Testis (tissue), 3 donors: ENCODE measurements around the gene PIEZO2. TPM values are rescaled to one million over a fixed set of nuclear protein-coding genes. Genes with fewer than 3 reads are reported as not detected.

Experiments
- DNase-seq: peaks from one replicate; pipeline ENCODE4 v3.0.0-alpha.2; 2019
- H3K27ac ChIP-seq, 2 donors: fragments of 200-600 bp; sonication (generic); one replicate each; pipeline ENCODE4 v1.5.1; 2019
- H3K27me3 ChIP-seq: fragments of 200-600 bp; sonication (generic); one replicate; pipeline ENCODE4 v1.5.1; 2019
- H3K36me3 ChIP-seq: fragments of 200-600 bp; sonication (generic); one replicate; pipeline ENCODE4 v1.5.1; 2017; ENCODE audit warnings: low read depth; ENCODE audit errors: missing control alignments
- H3K4me1 ChIP-seq: fragments of 200-600 bp; sonication (generic); one replicate; pipeline ENCODE4 v1.5.1; 2019
- H3K4me3 ChIP-seq, 2 donors: fragments of 200-600 bp; sonication (generic); one replicate each; pipeline ENCODE4 v1.5.1; 2017 to 2019
- H3K9me3 ChIP-seq: fragments of 200-600 bp; sonication (generic); one replicate; pipeline ENCODE4 v1.5.1; 2017
- POLR2A ChIP-seq: fragments of 450-650 bp; IDR thresholded peaks from one replicate; pipeline ENCODE4 v1.6.1; 2017; ENCODE audit warnings: antibody characterized with exemption, mild to moderate bottlenecking, moderate library complexity
- WGBS, 2 donors: methylation state at CpG; one replicate each; pipeline ENCODE4 v1.1.5; 2018; 5-methylcytosine and 5-hydroxymethylcytosine counted together
- intact Hi-C: fragments of 100-400 bp; cut with DNase I; formaldehyde crosslinking; loops from one replicate; pipeline ENCODE4 v1.15.1; 2023; ENCODE audit warnings: low total_unique reads
- polyA plus RNA-seq: library from polyadenylated mRNA; stranded (reverse); fragments of 350-450 nt; fragmentation: Illumina TruSeq; extraction: RNeasy Lipid Tissue Mini Kit (QIAGEN cat#74804); gene quantifications from one replicate; pipeline ENCODE4 v1.2.3, GENCODE V29; 2014; ENCODE audit warnings: low read depth, low replicate concordance; ENCODE audit not compliant: insufficient read depth
- total RNA-seq, 2 donors: library from RNA; depleted of rRNA; stranded (reverse); fragments of >200 nt; gene quantifications; one replicate each; pipeline ENCODE4 v1.2.3, GENCODE V29; 2016
- TF ChIP-seq, protein P1 (sequence below), 3 experiments: fragments of 450-650 bp in 2 of 3; fragments of 200-600 bp in 1 of 3; sonication (generic) in 1 of 3; IDR thresholded peaks; one replicate each; pipeline ENCODE4 v1.5.1; 2016 to 2019; ENCODE audit warnings: antibody characterized with exemption in 3 of 3, mild to moderate bottlenecking in 2 of 3, moderate library complexity in 1 of 3

The PIEZO2 gene
- total and polyA plus RNA-seq, 3 donors from 2014 or later, result 2.3 to 3.5 (median 3.0) TPM

DNA sequence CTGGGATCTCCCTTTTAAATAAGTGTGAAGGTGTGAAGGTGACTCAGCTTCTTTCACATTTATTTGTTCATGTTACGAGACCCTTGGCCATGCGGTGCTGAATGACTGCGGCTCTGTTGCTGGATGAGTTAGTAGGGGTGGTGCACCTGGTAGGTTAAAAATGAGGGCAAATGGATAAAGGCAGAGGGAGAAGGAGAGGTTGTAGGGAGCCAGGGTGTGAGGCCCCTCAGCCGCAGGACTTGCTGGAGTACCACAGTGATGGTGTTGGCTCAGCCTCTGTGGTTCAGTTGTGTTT, 459.4 kb downstream of the PIEZO2 start:
- DNase-seq, result no peak
- Histone ChIP-seq H3K4me1 (no peaks in the 10 kb centered on the region), H3K27me3 (no peaks in the 10 kb centered on the region), H3K27ac (no peak overlapping the region), H3K36me3 (no peaks in the 10 kb centered on the region), H3K4me3 (no peak overlapping the region), H3K9me3 (no peaks in the 10 kb centered on the region)
- WGBS, 2 donors, result 85 to 96% methylated on average over 4 of the region's 4 CpGs
- intact Hi-C loops, result no loop called here
- no peak for TF ChIP-seq POLR2A
- TF ChIP-seq, protein P1, sequence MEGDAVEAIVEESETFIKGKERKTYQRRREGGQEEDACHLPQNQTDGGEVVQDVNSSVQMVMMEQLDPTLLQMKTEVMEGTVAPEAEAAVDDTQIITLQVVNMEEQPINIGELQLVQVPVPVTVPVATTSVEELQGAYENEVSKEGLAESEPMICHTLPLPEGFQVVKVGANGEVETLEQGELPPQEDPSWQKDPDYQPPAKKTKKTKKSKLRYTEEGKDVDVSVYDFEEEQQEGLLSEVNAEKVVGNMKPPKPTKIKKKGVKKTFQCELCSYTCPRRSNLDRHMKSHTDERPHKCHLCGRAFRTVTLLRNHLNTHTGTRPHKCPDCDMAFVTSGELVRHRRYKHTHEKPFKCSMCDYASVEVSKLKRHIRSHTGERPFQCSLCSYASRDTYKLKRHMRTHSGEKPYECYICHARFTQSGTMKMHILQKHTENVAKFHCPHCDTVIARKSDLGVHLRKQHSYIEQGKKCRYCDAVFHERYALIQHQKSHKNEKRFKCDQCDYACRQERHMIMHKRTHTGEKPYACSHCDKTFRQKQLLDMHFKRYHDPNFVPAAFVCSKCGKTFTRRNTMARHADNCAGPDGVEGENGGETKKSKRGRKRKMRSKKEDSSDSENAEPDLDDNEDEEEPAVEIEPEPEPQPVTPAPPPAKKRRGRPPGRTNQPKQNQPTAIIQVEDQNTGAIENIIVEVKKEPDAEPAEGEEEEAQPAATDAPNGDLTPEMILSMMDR (IDR thresholded peaks at IDR 0.05), result no peak

DNA sequence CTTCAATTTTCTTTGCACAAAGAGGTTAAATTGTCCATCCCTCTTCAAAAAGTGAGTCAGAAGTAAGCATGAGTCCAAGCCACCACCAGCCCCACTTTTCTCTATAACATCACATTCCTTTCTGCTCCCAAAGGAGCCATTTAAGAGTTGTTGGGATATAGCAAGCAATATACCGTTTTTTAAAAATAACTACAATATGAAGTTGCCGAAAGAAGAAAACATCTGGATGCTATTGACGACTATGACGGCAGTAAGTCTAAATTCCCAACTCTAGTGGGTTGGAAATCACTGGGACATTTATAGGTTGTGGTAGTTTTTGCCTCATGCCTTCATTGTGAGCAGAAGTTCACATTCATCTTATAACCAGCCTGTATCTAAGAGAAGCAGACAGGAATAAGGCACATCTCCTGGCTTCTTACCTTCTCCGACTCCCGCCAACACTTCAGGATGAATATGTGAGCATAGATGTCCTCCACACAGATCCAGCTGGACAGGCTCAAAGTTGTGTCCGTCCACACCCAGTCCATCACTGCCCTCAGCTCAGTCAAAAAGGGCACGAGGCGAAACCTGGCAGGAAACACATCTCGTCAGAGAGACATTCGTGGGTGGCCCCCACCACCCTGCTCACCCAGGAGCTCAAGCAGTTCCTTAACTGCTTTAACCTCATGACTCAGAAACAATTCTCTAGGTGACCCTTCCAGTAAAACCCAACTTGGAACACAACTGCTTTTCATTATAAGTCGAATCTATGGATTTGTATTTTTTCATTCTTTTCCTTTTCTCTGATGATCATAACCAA, 459.9 kb downstream of the PIEZO2 start:
- Histone ChIP-seq H3K4me1 (no peaks in the 10 kb centered on the region), H3K27ac (no peak overlapping the region)
- TF ChIP-seq POLR2A, result no peak
- TF ChIP-seq, protein P1 (IDR thresholded peaks at IDR 0.05), result no peak

DNA sequence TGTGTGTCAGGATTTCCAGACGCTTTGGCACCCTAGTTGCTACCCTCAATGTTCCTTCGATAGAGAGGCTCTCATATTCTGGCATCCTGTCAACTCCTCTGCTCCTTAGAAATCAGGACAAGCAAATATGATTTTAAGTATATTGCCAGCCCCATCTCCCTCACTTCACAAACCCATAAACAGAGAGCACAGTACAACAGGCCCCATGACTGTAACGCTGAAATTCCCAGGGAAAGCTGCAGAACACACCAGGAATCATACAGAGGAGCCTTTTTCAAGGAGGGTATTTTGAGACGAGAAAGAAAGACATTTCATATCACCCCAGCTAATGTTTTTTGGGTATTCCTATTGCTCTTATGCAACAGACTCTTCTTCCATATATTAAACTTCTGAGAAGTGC, 460.6 kb downstream of the PIEZO2 start:
- no peak for TF ChIP-seq POLR2A
- TF ChIP-seq, protein P1 (IDR thresholded peaks at IDR 0.05), result no peak

More for the DNA sequence above, 459.9 kb downstream of the PIEZO2 start:
- Histone ChIP-seq H3K4me3 (no peak overlapping the region), H3K27me3 (no peaks in the 10 kb centered on the region), H3K9me3 (no peaks in the 10 kb centered on the region), H3K36me3 (no peaks in the 10 kb centered on the region)
- WGBS, 2 donors, result 70 to 82% methylated on average over 12 of the region's 12 CpGs
- no peak for DNase-seq
- intact Hi-C loops, result no loop called here

DNA sequence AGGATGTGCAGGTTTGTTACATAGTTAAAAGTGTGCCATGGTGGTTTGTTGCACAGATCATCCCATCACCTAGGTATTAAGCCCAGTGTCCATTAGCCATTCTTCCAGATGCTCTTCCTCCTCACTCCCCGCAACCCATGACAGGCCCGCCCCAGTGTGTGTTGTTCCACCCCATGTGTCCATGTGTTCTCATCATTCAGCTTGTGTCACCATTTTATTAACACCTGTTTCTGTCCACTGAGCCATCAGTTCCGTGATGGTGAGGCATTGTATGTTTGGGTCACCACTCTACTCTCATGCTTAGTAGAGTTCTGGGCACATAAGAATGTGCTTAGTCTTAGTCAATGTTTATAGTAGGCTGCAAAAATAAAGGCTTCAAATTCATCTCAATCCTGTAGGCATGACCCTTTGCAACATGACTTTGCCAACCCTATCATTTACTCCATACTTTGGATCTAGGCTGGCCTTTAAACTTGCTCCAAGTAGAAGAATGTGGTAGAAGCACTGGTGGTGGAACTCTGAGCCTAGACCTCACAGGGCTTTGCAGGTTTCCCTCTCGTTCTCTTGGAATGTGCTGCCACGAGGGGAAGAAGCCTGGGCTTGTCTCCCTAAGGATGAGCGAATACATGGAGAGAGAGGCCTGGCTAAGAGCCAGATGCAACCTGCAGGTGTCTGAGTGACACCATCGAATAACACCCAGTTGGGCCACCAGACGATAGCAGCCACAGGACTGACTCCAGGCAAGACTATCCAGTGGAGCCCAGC, 462.0 kb downstream of the PIEZO2 start:
- H3K27ac ChIP-seq, result no peak overlapping the region
- H3K4me1 ChIP-seq, result no peaks in the 10 kb centered on the region
- intact Hi-C loops, result no loop called here
- DNase-seq, result no peak
- WGBS, 2 donors, result 72 to 98% methylated on average over 6 to 8 of the region's 8 CpGs
- H3K9me3 ChIP-seq, result no peaks in the 10 kb centered on the region
- TF ChIP-seq, protein P1 (IDR thresholded peaks at IDR 0.05), result no peak
- TF ChIP-seq POLR2A, result no peak
- H3K27me3 ChIP-seq, result no peaks in the 10 kb centered on the region
- H3K4me3 ChIP-seq, result no peak overlapping the region
- H3K36me3 ChIP-seq, result no peaks in the 10 kb centered on the region

More for the DNA sequence above, 460.6 kb downstream of the PIEZO2 start:
- 69 to 73% methylated on average over 4 of the region's 4 CpGs for WGBS, 2 donors
- Histone ChIP-seq H3K4me3 (no peak overlapping the region), H3K27me3 (no peaks in the 10 kb centered on the region), H3K9me3 (no peaks in the 10 kb centered on the region), H3K36me3 (no peaks in the 10 kb centered on the region), H3K27ac (no peak overlapping the region), H3K4me1 (no peaks in the 10 kb centered on the region)
- intact Hi-C loops, result no loop called here
- DNase-seq, result no peak
